Transverse colon (tissue), 4 donors: ENCODE measurements around the gene PTPRE. TPM values are rescaled to one million over a fixed set of nuclear protein-coding genes. Genes with fewer than 3 reads are reported as not detected.

Experiments
- DNase-seq: peaks from one replicate; pipeline ENCODE4 v3.0.0-alpha.2; 2019
- H3K27ac ChIP-seq, 4 donors: fragments of 200-600 bp; sonication (generic); 2 replicates each; pipeline ENCODE4 v1.5.1; 2016 to 2018; ENCODE audit warnings: inconsistent platforms in 4 of 4
- H3K27me3 ChIP-seq: fragments of 200-600 bp; sonication (generic); 2 replicates; pipeline ENCODE4 v1.5.1; 2017; ENCODE audit warnings: inconsistent platforms
- H3K36me3 ChIP-seq, 4 donors: fragments of 200-600 bp; sonication (generic); 2 replicates each; pipeline ENCODE4 v1.5.1; 2017 to 2019; ENCODE audit warnings: inconsistent platforms in 4 of 4
- H3K4me1 ChIP-seq, 4 donors: fragments of 200-600 bp; sonication (generic); 2 replicates each; pipeline ENCODE4 v1.5.1; 2017 to 2020; ENCODE audit warnings: inconsistent platforms in 4 of 4
- H3K4me3 ChIP-seq, 4 donors: fragments of 200-600 bp; sonication (generic); 1 replicate in 1 of 4; 2 replicates in 3 of 4; pipeline versions ENCODE4 v1.5.1 to v1.6.1; 2017 to 2019; ENCODE audit warnings: inconsistent platforms in 4 of 4
- H3K9me3 ChIP-seq, 2 donors: fragments of 200-600 bp; sonication (generic); 2 replicates each; pipeline ENCODE4 v1.5.1; 2017 to 2019; ENCODE audit warnings: inconsistent platforms in 2 of 2
- EP300 ChIP-seq: sonication (generic); formaldehyde crosslinking; IDR thresholded peaks from one replicate; pipeline ENCODE4 v1.6.1; 2017; ENCODE audit warnings: antibody characterized with exemption, low read depth
- POLR2A ChIP-seq: fragments of 450-650 bp; IDR thresholded peaks from one replicate; pipeline ENCODE4 v1.6.1; 2016; ENCODE audit warnings: antibody characterized with exemption, mild to moderate bottlenecking, moderate library complexity
- POLR2AphosphoS5 ChIP-seq, 3 donors: sonication (generic); formaldehyde crosslinking; IDR thresholded peaks; one replicate each; pipeline ENCODE4 v1.6.1; 2016; ENCODE audit warnings: antibody characterized with exemption in 3 of 3
- WGBS, 2 donors: methylation state at CpG; one replicate each; pipeline ENCODE4 v1.1.5; 2018; ENCODE audit warnings: low coverage in 1 of 2; 5-methylcytosine and 5-hydroxymethylcytosine counted together
- in situ Hi-C, 4 donors: fragments of 200-750 bp; cut with MboI; loops; one replicate each; pipeline versions ENCODE4 v1.15.0 to v1.15.1; 2017; ENCODE audit warnings: low sequenced_read_pairs in 3 of 4, low pct_ligation_motif_present in 1 of 4, low pct_unique_long_range_greater_than_20kb in 1 of 4
- intact Hi-C: fragments of 100-400 bp; cut with DNase I; formaldehyde crosslinking; loops from one replicate; pipeline ENCODE4 v1.15.1; 2023; ENCODE audit warnings: low total_unique reads
- total RNA-seq, 4 donors: library from RNA; depleted of rRNA; stranded (reverse); fragments of >200 nt; gene quantifications; one replicate each; pipeline ENCODE4 v1.1.0, GENCODE V29; 2016
- TF ChIP-seq, protein P1 (sequence below), 5 experiments: fragments of 200-600 bp in 3 of 5; fragments of 450-650 bp in 2 of 5; sonication (generic) in 3 of 5; IDR thresholded peaks; 1 replicate in 2 of 5; 2 replicates in 3 of 5; pipeline ENCODE4 v1.5.1; 2016 to 2017; ENCODE audit warnings: antibody characterized with exemption in 5 of 5, inconsistent platforms in 3 of 5, mild to moderate bottlenecking in 2 of 5, moderate library complexity in 1 of 5

Gene PTPRE
- total RNA-seq, 4 donors from 2014 or later = 25.7 to 43.6 (median 26.7) TPM

DNA sequence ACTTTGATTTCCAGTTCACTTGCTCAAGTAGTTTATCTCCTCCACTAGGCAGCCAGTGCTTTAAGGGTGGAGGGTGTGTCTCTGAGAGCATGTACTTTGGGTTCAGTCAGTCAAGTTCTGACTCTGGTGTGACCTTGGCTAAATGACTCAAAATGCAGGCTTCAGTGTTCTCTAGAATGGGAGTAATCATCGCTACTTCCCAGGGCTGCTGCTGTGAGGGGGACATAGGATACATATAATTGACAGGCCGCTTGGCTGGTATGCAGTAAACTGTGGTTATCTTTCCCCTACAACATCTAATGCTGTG, 3.5 kb downstream of the PTPRE start:
- no peaks in the 10 kb centered on the region for H3K9me3 ChIP-seq
- WGBS, 2 donors = 87% methylated on average over 2 of the region's 2 CpGs; no CpG with 5 or more reads in 1 of the 2 donors
- H3K4me3 ChIP-seq = no peak overlapping the region
- intact Hi-C loops (no loop called here), in situ Hi-C loops (loop anchor here in 2 of 4 donors (10.0 to 25.0 kb wide), 2 partner anchors 84 to 102 kb away; no protein-coding TSS in a partner anchor)
- DNase-seq = no peak
- peak overlapping the region in 1 of 4 donors; percentile 14 for H3K27ac ChIP-seq
- TF ChIP-seq POLR2AphosphoS5 (IDR thresholded peaks at IDR 0.05) = no peak
- TF ChIP-seq, protein P1, sequence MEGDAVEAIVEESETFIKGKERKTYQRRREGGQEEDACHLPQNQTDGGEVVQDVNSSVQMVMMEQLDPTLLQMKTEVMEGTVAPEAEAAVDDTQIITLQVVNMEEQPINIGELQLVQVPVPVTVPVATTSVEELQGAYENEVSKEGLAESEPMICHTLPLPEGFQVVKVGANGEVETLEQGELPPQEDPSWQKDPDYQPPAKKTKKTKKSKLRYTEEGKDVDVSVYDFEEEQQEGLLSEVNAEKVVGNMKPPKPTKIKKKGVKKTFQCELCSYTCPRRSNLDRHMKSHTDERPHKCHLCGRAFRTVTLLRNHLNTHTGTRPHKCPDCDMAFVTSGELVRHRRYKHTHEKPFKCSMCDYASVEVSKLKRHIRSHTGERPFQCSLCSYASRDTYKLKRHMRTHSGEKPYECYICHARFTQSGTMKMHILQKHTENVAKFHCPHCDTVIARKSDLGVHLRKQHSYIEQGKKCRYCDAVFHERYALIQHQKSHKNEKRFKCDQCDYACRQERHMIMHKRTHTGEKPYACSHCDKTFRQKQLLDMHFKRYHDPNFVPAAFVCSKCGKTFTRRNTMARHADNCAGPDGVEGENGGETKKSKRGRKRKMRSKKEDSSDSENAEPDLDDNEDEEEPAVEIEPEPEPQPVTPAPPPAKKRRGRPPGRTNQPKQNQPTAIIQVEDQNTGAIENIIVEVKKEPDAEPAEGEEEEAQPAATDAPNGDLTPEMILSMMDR (IDR thresholded peaks at IDR 0.05) = no peak
- no peak for TF ChIP-seq EP300
- TF ChIP-seq POLR2A = no peak
- H3K36me3 ChIP-seq = no peaks in the 10 kb centered on the region
- H3K27me3 ChIP-seq = no peaks in the 10 kb centered on the region
- peaks cover 0 to 29% (median 23%) of the 10 kb centered on the region in 4 donors for H3K4me1 ChIP-seq

DNA sequence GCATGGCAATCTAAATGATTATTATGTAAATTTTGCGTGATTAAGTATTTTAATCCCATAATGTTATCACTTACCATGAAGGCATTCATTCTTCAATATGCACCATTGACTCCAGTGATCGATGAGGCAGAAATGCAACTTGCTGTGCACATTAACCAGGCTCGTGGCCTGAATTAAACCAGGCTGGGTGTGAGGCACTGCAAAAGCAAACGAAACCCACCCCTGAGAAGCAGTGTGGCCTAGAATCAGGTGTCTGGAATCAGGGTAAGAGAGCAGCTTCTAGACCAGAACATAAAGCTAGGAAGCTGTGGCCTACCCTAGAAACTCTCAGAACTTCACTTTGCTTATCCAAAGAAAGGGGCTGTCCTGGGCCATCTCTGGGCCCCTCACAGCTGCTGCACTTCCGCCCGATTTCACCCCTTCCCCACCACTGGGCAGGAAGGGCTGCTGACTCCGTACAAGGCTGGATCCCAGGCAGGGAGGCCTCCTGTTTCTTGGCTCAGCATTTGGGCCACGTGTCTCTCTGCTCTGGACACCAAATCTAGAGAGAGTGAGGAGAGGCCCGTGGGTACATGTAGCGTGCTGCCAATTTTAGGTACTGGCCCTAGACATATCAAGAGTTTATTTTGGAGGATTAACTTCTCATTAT, 4.4 kb downstream of the PTPRE start:
- 70 to 100% methylated on average over 3 to 10 of the region's 10 CpGs for WGBS, 2 donors
- Histone ChIP-seq H3K4me3 (no peak overlapping the region), H3K27ac (no peak overlapping the region), H3K4me1 (peaks cover 0 to 20% (median 17%) of the 10 kb centered on the region in 4 donors), H3K9me3 (no peaks in the 10 kb centered on the region), H3K36me3 (no peaks in the 10 kb centered on the region), H3K27me3 (no peaks in the 10 kb centered on the region)
- in situ Hi-C loops (loop anchor here in 2 of 4 donors (10.0 to 25.0 kb wide), 2 partner anchors 83 to 101 kb away; no protein-coding TSS in a partner anchor), intact Hi-C loops (no loop called here)
- no peak for DNase-seq
- TF ChIP-seq POLR2A (no peak), POLR2AphosphoS5 (IDR thresholded peaks at IDR 0.05) (no peak), EP300 (no peak)
- TF ChIP-seq, protein P1 (IDR thresholded peaks at IDR 0.05) = no peak

DNA sequence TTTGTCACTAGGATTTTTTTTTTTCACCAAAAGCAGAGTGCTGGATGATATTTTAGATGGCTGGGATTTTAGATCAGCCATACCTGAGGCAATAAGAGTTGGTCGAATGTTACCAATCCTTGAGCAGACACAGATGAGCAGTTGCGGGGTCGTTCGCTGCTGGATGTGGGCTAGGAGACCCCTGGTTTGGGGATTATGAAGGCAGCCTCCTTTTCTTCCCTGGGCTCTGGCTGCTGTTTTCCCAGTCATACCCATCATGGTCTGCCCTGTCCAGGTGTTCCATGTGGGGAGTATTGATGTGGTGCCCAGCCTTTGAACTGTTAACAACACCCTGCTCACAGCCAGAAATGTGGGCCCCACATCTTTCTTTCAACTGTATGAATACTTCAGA, 5.0 kb downstream of the PTPRE start:
- intact Hi-C loops = no loop called here
- in situ Hi-C loops = loop anchor here in 2 of 4 donors (10.0 to 25.0 kb wide), 2 partner anchors 83 to 100 kb away; no protein-coding TSS in a partner anchor
- WGBS, 2 donors = 92 to 100% methylated on average over 1 to 4 of the region's 4 CpGs
- TF ChIP-seq, protein P1 (IDR thresholded peaks at IDR 0.05) = no peak
- TF ChIP-seq EP300 = no peak
- no peak for TF ChIP-seq POLR2AphosphoS5 (IDR thresholded peaks at IDR 0.05)
- no peak for TF ChIP-seq POLR2A
- Histone ChIP-seq H3K27ac (no peak overlapping the region), H3K4me3 (no peak overlapping the region), H3K36me3 (no peaks in the 10 kb centered on the region), H3K9me3 (no peaks in the 10 kb centered on the region), H3K4me1 (peaks cover 0 to 16% (median 13%) of the 10 kb centered on the region in 4 donors), H3K27me3 (no peaks in the 10 kb centered on the region)
- DNase-seq = no peak

DNA sequence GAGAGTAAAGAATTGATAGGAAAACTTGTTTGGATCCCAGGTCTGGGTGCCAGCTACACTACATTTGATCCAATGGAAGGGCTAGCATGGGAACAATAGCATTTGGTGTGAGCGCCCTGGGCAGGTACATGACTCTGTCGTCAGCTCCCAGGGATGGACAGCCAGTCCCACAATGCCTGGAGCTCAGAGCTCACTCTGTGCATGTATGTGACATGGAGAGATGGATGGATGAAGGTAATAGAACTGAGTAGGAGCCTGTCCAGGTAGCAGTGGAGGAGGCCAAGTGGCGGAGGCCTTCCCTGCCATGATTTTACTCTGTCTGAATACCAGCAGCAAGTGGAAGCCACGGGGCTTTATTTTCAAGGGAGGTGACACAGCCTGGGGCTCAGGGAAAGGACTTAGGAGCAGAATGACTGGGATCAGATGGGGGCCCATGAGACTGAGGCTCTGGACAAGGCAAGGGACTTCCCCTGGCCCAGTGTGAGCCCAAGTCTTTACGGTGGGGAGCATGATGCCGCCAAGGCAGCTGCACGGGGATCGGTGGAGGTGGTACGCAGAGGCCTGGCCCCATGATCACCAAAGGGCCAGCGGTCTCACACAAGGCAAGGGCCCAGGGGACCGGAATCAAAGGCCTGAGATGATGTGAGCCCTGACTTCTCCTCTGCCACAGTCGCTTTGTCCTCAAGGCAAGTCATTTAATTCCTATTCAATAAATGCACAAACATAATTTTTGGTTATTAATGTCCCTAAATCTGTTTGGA, 5.9 kb downstream of the PTPRE start:
- WGBS, 2 donors = 90 to 95% methylated on average over 4 to 12 of the region's 12 CpGs
- DNase-seq = no peak
- no peak overlapping the region for H3K27ac ChIP-seq
- in situ Hi-C loops = loop anchor here in 2 of 4 donors (10.0 to 25.0 kb wide), 2 partner anchors 82 to 100 kb away; no protein-coding TSS in a partner anchor
- H3K36me3 ChIP-seq = no peaks in the 10 kb centered on the region
- H3K27me3 ChIP-seq = no peaks in the 10 kb centered on the region
- peaks cover 0 to 12% (median 10%) of the 10 kb centered on the region in 4 donors for H3K4me1 ChIP-seq
- TF ChIP-seq, protein P1 (IDR thresholded peaks at IDR 0.05) = no peak
- TF ChIP-seq EP300 (no peak), POLR2A (no peak), POLR2AphosphoS5 (IDR thresholded peaks at IDR 0.05) (no peak)
- no peaks in the 10 kb centered on the region for H3K9me3 ChIP-seq
- intact Hi-C loops = no loop called here
- H3K4me3 ChIP-seq = no peak overlapping the region
